Measurements from ENCODE around the gene CLMN. TPM values are rescaled to one million over a fixed set of nuclear protein-coding genes. Genes with fewer than 3 reads are reported as not detected.
A peak's percentile ranks its signal among the peaks of the same experiment; 100 is the strongest.
"Not testable (repeated sequence)": the region's sequence is repeated elsewhere in the genome, so short reads cannot be mapped to it uniquely, and the experiment has no call there.

The CLMN gene
- total and polyA plus RNA-seq, 5 donors from 2014 or later: 0.17 to 0.90 TPM; not detected in 3

- Mint-ChIP-seq H3K36me3 (peaks cover 8% of the 10 kb centered on the region), H3K27me3 (no peaks in the 10 kb centered on the region), H3K4me1 (peaks cover 43 to 89% (median 61%) of the 10 kb centered on the region in 4 donors), H3K9me3 (peaks cover 0 to 8% (median 4%) of the 10 kb centered on the region in 7 donors), H3K4me3 (no peak overlapping the region), H3K27ac (peak overlapping the region in 2 of 3 donors; percentile 15 to 29)
- Histone ChIP-seq H3K27ac (ENCODE audit: insufficient read depth, low read length, poor library complexity, severe bottlenecking) (no peak overlapping the region), H3K36me3 (ENCODE audit: control insufficient read depth, insufficient read depth, low read length) (peaks cover 13% of the 10 kb centered on the region), H3K27me3 (ENCODE audit: control insufficient read depth, insufficient read depth, low read length) (no peaks in the 10 kb centered on the region), H3K4me1 (ENCODE audit: control insufficient read depth, insufficient read depth, low read length, poor library complexity, severe bottlenecking) (peaks cover 22% of the 10 kb centered on the region), H3K4me3 (ENCODE audit: low read depth, low read length) (no peak overlapping the region), H3K9me3 (ENCODE audit: control insufficient read depth in 2 of 2, low read length in 2 of 2) (peaks cover 9 to 10% of the 10 kb centered on the region in 2 experiments)
- ATAC-seq (ENCODE audit: low read depth in 2 of 2) (no peak), DNase-seq (no peak)
These were observed 179.4 kb downstream of the CLMN start for GRCh38 chr14:95140060-95140858.

DNA sequence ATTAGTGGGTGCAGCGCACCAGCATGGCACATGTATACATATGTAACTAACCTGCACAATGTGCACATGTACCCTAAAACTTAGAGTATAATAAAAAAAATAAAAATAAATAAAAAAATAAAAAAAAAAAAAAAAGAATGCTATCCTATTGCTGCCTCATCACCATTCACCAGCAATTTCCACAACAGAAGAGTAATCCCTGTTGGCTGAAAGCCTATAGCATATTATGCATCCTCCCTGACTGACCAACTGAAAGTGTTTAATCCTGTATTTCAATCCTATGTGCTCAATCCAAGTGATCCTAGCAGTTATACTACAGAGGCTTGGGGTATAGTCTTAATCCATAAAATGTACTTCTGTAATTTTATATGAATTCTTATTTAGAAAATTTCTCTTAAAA, 180.8 kb downstream of the CLMN start:
- no peaks in the 10 kb centered on the region for H3K27me3 ChIP-seq (ENCODE audit: control insufficient read depth, insufficient read depth, low read length)
- Mint-ChIP-seq H3K27me3 (no peaks in the 10 kb centered on the region), H3K9me3 (no peaks in the 10 kb centered on the region), H3K27ac (peak overlapping the region in 2 of 3 donors; percentile 22 to 30), H3K4me1 (peaks cover 48 to 86% (median 66%) of the 10 kb centered on the region in 4 donors), H3K36me3 (no peaks in the 10 kb centered on the region), H3K4me3 (no peak overlapping the region)
- peaks cover 19% of the 10 kb centered on the region for H3K4me1 ChIP-seq (ENCODE audit: control insufficient read depth, insufficient read depth, low read length, poor library complexity, severe bottlenecking)
- H3K9me3 ChIP-seq (ENCODE audit: control insufficient read depth in 2 of 2, low read length in 2 of 2): no peaks in the 10 kb centered on the region
- DNase-seq (no peak), ATAC-seq (ENCODE audit: low read depth in 2 of 2) (no peak)
- no peak overlapping the region for H3K27ac ChIP-seq (ENCODE audit: insufficient read depth, low read length, poor library complexity, severe bottlenecking)
- no peak overlapping the region for H3K4me3 ChIP-seq (ENCODE audit: low read depth, low read length)
- H3K36me3 ChIP-seq (ENCODE audit: control insufficient read depth, insufficient read depth, low read length): peaks cover 17% of the 10 kb centered on the region

DNA sequence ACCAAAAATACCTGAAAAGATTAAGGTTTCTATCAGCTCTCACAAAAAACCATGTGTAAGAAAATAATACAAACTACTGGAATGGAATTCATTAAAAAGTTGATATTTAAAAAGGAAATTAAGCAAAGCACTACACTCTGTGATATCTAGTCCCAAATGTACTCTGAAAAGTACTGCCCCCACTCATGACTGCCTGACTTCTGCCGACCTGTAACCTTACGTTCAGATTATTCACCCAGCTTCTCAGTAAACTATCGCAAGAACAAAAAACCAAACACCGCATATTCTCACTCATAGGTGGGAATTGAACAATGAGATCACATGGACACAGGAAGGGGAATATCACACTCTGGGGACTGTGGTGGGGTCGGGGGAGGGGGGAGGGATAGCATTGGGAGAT, 181.3 kb downstream of the CLMN start:
- Histone ChIP-seq H3K36me3 (ENCODE audit: control insufficient read depth, insufficient read depth, low read length) (peaks cover 17% of the 10 kb centered on the region), H3K4me1 (ENCODE audit: control insufficient read depth, insufficient read depth, low read length, poor library complexity, severe bottlenecking) (peaks cover 18% of the 10 kb centered on the region)
- peak overlapping the region in 1 of 4 donors; percentile 17 for H3K4me3 Mint-ChIP-seq
- H3K36me3 Mint-ChIP-seq; ATAC-seq (ENCODE audit: low read depth in 2 of 2); H3K4me3 ChIP-seq (ENCODE audit: low read depth, low read length); H3K27ac ChIP-seq (ENCODE audit: insufficient read depth, low read length, poor library complexity, severe bottlenecking); H3K27me3 Mint-ChIP-seq; H3K9me3 ChIP-seq (ENCODE audit: control insufficient read depth in 2 of 2, low read length in 2 of 2); DNase-seq; H3K9me3 Mint-ChIP-seq; H3K27me3 ChIP-seq (ENCODE audit: control insufficient read depth, insufficient read depth, low read length): not testable (repeated sequence)
- peaks cover 48 to 83% (median 63%) of the 10 kb centered on the region in 4 donors for H3K4me1 Mint-ChIP-seq
- H3K27ac Mint-ChIP-seq: peak overlapping the region in 2 of 3 donors; percentile 6 to 30

DNA sequence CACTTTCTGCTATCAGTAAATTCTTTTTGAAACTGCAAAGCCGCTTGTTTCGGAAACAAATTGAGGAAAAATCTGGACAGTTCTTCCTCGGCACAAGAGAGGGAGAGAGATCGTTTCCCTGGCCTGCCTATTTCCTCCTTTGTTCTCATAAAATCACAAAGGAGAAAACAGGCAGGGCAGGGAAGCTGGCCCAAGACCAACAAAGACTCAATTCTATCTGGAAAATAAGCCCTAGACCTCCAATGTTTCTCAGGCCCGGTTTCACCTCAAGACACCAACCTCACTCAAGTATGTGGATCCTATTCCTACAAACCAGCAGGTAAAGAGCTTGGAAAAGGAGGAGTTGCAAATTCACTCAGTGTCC, 181.9 kb downstream of the CLMN start:
- Histone ChIP-seq H3K4me1 (ENCODE audit: control insufficient read depth, insufficient read depth, low read length, poor library complexity, severe bottlenecking) (peaks cover 13% of the 10 kb centered on the region), H3K27me3 (ENCODE audit: control insufficient read depth, insufficient read depth, low read length) (no peaks in the 10 kb centered on the region), H3K27ac (ENCODE audit: insufficient read depth, low read length, poor library complexity, severe bottlenecking) (no peak overlapping the region), H3K9me3 (ENCODE audit: control insufficient read depth in 2 of 2, low read length in 2 of 2) (no peaks in the 10 kb centered on the region), H3K36me3 (ENCODE audit: control insufficient read depth, insufficient read depth, low read length) (peaks cover 24% of the 10 kb centered on the region), H3K4me3 (ENCODE audit: low read depth, low read length) (no peak overlapping the region)
- no peak for ATAC-seq (ENCODE audit: low read depth in 2 of 2)
- H3K4me1 Mint-ChIP-seq: peaks cover 45 to 80% (median 59%) of the 10 kb centered on the region in 4 donors
- no peaks in the 10 kb centered on the region for H3K9me3 Mint-ChIP-seq
- peak in 1 of 3 donors; percentile 18 for DNase-seq
- H3K27me3 Mint-ChIP-seq: no peaks in the 10 kb centered on the region
- H3K36me3 Mint-ChIP-seq: peaks cover 6% of the 10 kb centered on the region
- H3K4me3 Mint-ChIP-seq: peak overlapping the region in 1 of 4 donors; percentile 5
- H3K27ac Mint-ChIP-seq: peak overlapping the region in 1 of 3 donors; percentile 98

DNA sequence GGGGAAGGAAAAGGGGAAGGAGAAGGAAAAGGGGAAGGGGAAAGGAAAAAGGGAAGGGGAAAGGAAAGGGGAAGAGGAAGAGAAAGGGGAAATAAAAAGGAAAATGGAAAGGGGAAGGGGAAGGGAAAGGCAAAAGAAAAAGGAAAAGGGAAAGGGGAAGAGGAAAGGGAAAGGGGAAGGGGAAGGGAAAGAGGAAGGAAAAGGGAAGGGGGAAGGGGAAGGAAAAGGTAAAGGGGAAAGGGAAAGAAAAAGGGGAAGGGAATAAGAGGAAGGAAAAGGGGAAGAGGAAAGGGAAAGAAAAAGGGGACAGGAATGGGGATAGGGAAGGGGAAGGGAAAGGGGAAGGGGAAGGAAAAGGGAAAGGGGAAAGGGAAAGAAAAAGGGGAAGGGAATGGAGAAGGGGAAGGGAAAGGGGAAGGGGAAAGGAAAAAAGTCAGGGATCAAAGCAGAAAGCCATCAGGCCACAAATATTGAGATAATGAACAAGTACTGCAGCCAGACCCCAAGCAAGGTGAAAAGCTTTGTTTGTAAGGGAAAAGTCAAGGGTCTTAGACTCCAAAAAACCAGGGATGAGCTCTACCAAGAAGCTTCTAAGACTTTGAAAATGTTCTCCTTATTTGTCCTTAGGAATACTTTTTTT, 182.4 kb downstream of the CLMN start:
- peaks cover 11% of the 10 kb centered on the region for H3K36me3 Mint-ChIP-seq
- peaks cover 40 to 75% (median 55%) of the 10 kb centered on the region in 4 donors for H3K4me1 Mint-ChIP-seq

GRCh38 chr14:95136631-95137030, 183.1 kb downstream of the CLMN start:
- H3K4me3 Mint-ChIP-seq: peak overlapping the region in 2 of 4 donors; percentile 39 to 76
- Histone ChIP-seq H3K36me3 (ENCODE audit: control insufficient read depth, insufficient read depth, low read length) (peaks cover 33% of the 10 kb centered on the region), H3K27me3 (ENCODE audit: control insufficient read depth, insufficient read depth, low read length) (no peaks in the 10 kb centered on the region), H3K4me1 (ENCODE audit: control insufficient read depth, insufficient read depth, low read length, poor library complexity, severe bottlenecking) (peaks cover 13% of the 10 kb centered on the region), H3K4me3 (ENCODE audit: low read depth, low read length) (no peak overlapping the region), H3K27ac (ENCODE audit: insufficient read depth, low read length, poor library complexity, severe bottlenecking) (no peak overlapping the region), H3K9me3 (ENCODE audit: control insufficient read depth in 2 of 2, low read length in 2 of 2) (no peaks in the 10 kb centered on the region)
- no peaks in the 10 kb centered on the region for H3K9me3 Mint-ChIP-seq
- ATAC-seq (ENCODE audit: low read depth in 2 of 2): no peak
- no peaks in the 10 kb centered on the region for H3K27me3 Mint-ChIP-seq
- peak overlapping the region; percentile 72 to 98 (median 82) for H3K27ac Mint-ChIP-seq
- peaks cover 16% of the 10 kb centered on the region for H3K36me3 Mint-ChIP-seq
- H3K4me1 Mint-ChIP-seq: peaks cover 35 to 68% (median 51%) of the 10 kb centered on the region in 4 donors
- no peak for DNase-seq

More for the DNA sequence above, 182.4 kb downstream of the CLMN start:
- H3K27ac ChIP-seq (ENCODE audit: insufficient read depth, low read length, poor library complexity, severe bottlenecking): no peak overlapping the region
- no peaks in the 10 kb centered on the region for H3K27me3 ChIP-seq (ENCODE audit: control insufficient read depth, insufficient read depth, low read length)
- peaks cover 13% of the 10 kb centered on the region for H3K4me1 ChIP-seq (ENCODE audit: control insufficient read depth, insufficient read depth, low read length, poor library complexity, severe bottlenecking)
- DNase-seq: peak in 1 of 3 donors; percentile 7
- no peaks in the 10 kb centered on the region for H3K9me3 ChIP-seq (ENCODE audit: control insufficient read depth in 2 of 2, low read length in 2 of 2)
- no peak overlapping the region for H3K4me3 ChIP-seq (ENCODE audit: low read depth, low read length)
- Mint-ChIP-seq H3K9me3 (no peaks in the 10 kb centered on the region), H3K27me3 (no peaks in the 10 kb centered on the region), H3K27ac (peak overlapping the region; percentile 72 to 98 (median 82)), H3K4me3 (no peak overlapping the region)
- ATAC-seq (ENCODE audit: low read depth in 2 of 2): no peak
- H3K36me3 ChIP-seq (ENCODE audit: control insufficient read depth, insufficient read depth, low read length): peaks cover 28% of the 10 kb centered on the region

GRCh38 chr14:95134304-95134933, 185.3 kb downstream of the CLMN start:
- Histone ChIP-seq H3K4me1 (ENCODE audit: control insufficient read depth, insufficient read depth, low read length, poor library complexity, severe bottlenecking) (peaks cover 4% of the 10 kb centered on the region), H3K27me3 (ENCODE audit: control insufficient read depth, insufficient read depth, low read length) (no peaks in the 10 kb centered on the region), H3K9me3 (ENCODE audit: control insufficient read depth in 2 of 2, low read length in 2 of 2) (no peaks in the 10 kb centered on the region), H3K27ac (ENCODE audit: insufficient read depth, low read length, poor library complexity, severe bottlenecking) (no peak overlapping the region), H3K36me3 (ENCODE audit: control insufficient read depth, insufficient read depth, low read length) (peaks cover 50% of the 10 kb centered on the region), H3K4me3 (ENCODE audit: low read depth, low read length) (no peak overlapping the region)
- no peaks in the 10 kb centered on the region for H3K27me3 Mint-ChIP-seq
- no peak for ATAC-seq (ENCODE audit: low read depth in 2 of 2)
- H3K36me3 Mint-ChIP-seq: peaks cover 29% of the 10 kb centered on the region
- peak overlapping the region in 1 of 3 donors; percentile 55 for H3K27ac Mint-ChIP-seq
- no peak for DNase-seq
- no peak overlapping the region for H3K4me3 Mint-ChIP-seq
- H3K4me1 Mint-ChIP-seq: peaks cover 23 to 53% (median 40%) of the 10 kb centered on the region in 4 donors
- H3K9me3 Mint-ChIP-seq: no peaks in the 10 kb centered on the region

Data from CD4-positive, CD25-positive, alpha-beta regulatory T cell (primary cell).